ENCODE measurements around the gene MYO1B. TPM values are rescaled to one million over a fixed set of nuclear protein-coding genes. Genes with fewer than 3 reads are reported as not detected.

Gene MYO1B
- total and polyA plus RNA-seq, 2 of the 4 experiments (the other 2 are of a cell fraction), result 57.2 to 116 TPM

- peak overlapping the region; percentile 76 for H3K18ac ChIP-seq (ENCODE audit: low read depth, low read length)
- peaks cover 56% of the 10 kb centered on the region for H4K20me1 ChIP-seq (ENCODE audit: insufficient read depth, low read length)
- in situ Hi-C loops (cut with MboI; ENCODE audit: low sequenced_read_pairs) (no loop called here), dilution Hi-C loops (cut with HindIII; ENCODE audit: low sequenced_read_pairs, unreplicated experiment) (no loop called here), intact Hi-C loops (cut with micrococcal nuclease) (loop anchor here (1.0 to 5.0 kb wide), 6 partner anchors 17 to 254 kb away; no protein-coding TSS in a partner anchor)
- peak; percentile 98 for DNase-seq
- no TSS peak for BruUV-seq (replicated peaks)
- peak; percentile 45 for ATAC-seq (ENCODE audit: low read depth)
- H3K14ac ChIP-seq (replicated peaks; ENCODE audit: low read depth, low read length), result peak overlapping the region; percentile 92
- peak overlapping the region; percentile 75 for H2BK20ac ChIP-seq (ENCODE audit: low read depth, low read length)
- H2AFZ ChIP-seq (replicated peaks; ENCODE audit: low read length, poor library complexity), result peak overlapping the region; percentile 53
- peak overlapping the region; percentile 92 for H3K56ac ChIP-seq (ENCODE audit: extremely low read depth, insufficient read depth, low read length)
- H2BK120ac ChIP-seq (ENCODE audit: low read depth, low read length), result peak overlapping the region; percentile 84
- no CpG with 5 or more reads among the region's 5 CpGs for WGBS, 2 experiments (ENCODE audit: extremely low coverage in 2 of 2, insufficient read length in 1 of 2)
- H3K36me3 ChIP-seq (ENCODE audit: control insufficient read depth, insufficient read depth, low read length), result peaks cover 13% of the 10 kb centered on the region; the same call in 1 of the 2 replicates
- H3K4ac ChIP-seq (ENCODE audit: low read depth, low read length), result peak overlapping the region; percentile 91
- peaks cover 22% of the 10 kb centered on the region for H3K4me1 ChIP-seq (ENCODE audit: control insufficient read depth, insufficient read depth, low read length)
- H2AK9ac ChIP-seq (replicated peaks; ENCODE audit: low read depth, low read length, poor library complexity), result peak overlapping the region; percentile 87
- peak overlapping the region; percentile 97 for H3K9ac ChIP-seq (ENCODE audit: low read depth, low read length)
- peak overlapping the region; percentile 68; the same call in 2 of the 3 replicates for H2BK15ac ChIP-seq (ENCODE audit: low read depth, low read length)
- no peaks in the 10 kb centered on the region for H3K27me3 ChIP-seq (ENCODE audit: control insufficient read depth, insufficient read depth, low read length)
- H4K91ac ChIP-seq (ENCODE audit: insufficient read depth, low read depth, low read length), result peak overlapping the region; percentile 86
- H3K4me2 ChIP-seq (ENCODE audit: low read depth, low read length), result peak overlapping the region; percentile 94
- POLR2A ChIA-PET (ENCODE audit: unreplicated experiment), result interaction anchor here (0.6 kb wide), 1 partner anchor 112 kb away, joined by 14 read pairs; no protein-coding TSS in a partner anchor
- H2AK5ac ChIP-seq (ENCODE audit: low read depth, low read length), result peak overlapping the region; percentile 89
- peak overlapping the region; percentile 83 for H3K27ac ChIP-seq (ENCODE audit: insufficient read depth, low read length)
- peaks cover 3% of the 10 kb centered on the region; the same call in 1 of the 2 replicates for H3K9me3 ChIP-seq (ENCODE audit: control insufficient read depth, insufficient read depth, low read length)
- peak overlapping the region; percentile 89 for H2BK5ac ChIP-seq (ENCODE audit: low read depth, low read length, poor library complexity, severe bottlenecking)
- peak overlapping the region; percentile 60; the same call in 1 of the 2 replicates for H4K5ac ChIP-seq (ENCODE audit: low read depth, low read length)
- peak overlapping the region; percentile 97 for H3K4me3 ChIP-seq (ENCODE audit: insufficient read depth, low read depth, low read length)
- peak overlapping the region; percentile 13 to 75; a peak in 3 of 4 replicates for H4K8ac ChIP-seq (ENCODE audit: low read depth in 2 of 2, low read length in 2 of 2)
- peaks cover 6 to 58% of the 10 kb centered on the region in 2 experiments; a peak in 3 of 4 replicates for H3K79me1 ChIP-seq (ENCODE audit: low read depth in 1 of 2, low read length in 2 of 2)
- CTCF ChIA-PET, result interaction anchor here (1.0 to 1.2 kb wide), 2 partner anchors 9 to 41 kb away, joined by 3 read pairs; no protein-coding TSS in a partner anchor
- peak overlapping the region; percentile 94 for H3K23ac ChIP-seq (ENCODE audit: low read depth, low read length)
- peaks cover 20% of the 10 kb centered on the region for H3K9me1 ChIP-seq (ENCODE audit: insufficient read depth, low read length)
- no peak for TF ChIP-seq RFX5 (IDR thresholded peaks at IDR 0.05; ENCODE audit: low read depth, low read length)
- peak; percentile 46; the same call in 1 of the 2 replicates for TF ChIP-seq MXI1 (IDR thresholded peaks at IDR 0.05; ENCODE audit: borderline replicate concordance, low read depth, low read length)
- TF ChIP-seq CTCF (conservative IDR thresholded peaks at IDR 0.05; ENCODE audit: low read depth, low read length), result no peak
- peak; percentile 89 for TF ChIP-seq POLR2A (IDR thresholded peaks at IDR 0.05; ENCODE audit: low read depth, low read length)
- peak; percentile 96 for TF ChIP-seq CEBPB (IDR thresholded peaks at IDR 0.05; ENCODE audit: low read depth, low read length)
- 0 out of 2 replicates have a peak, but pooled peaks have one; percentile 25 for TF ChIP-seq MAFK (IDR thresholded peaks at IDR 0.05; ENCODE audit: low read depth, low read length)
- peak; percentile 63; the same call in 1 of the 2 replicates for TF ChIP-seq BHLHE40 (IDR thresholded peaks at IDR 0.05; ENCODE audit: low read depth, low read length)
- no peak for TF ChIP-seq ELK1 (IDR thresholded peaks at IDR 0.05; ENCODE audit: borderline replicate concordance, low read depth, low read length)
- TF ChIP-seq USF2 (IDR thresholded peaks at IDR 0.05; ENCODE audit: low read depth, low read length), result no peak
- TF ChIP-seq CHD1 (IDR thresholded peaks at IDR 0.05; ENCODE audit: low read depth, low read length), result no peak
- no peak for TF ChIP-seq MAZ (IDR thresholded peaks at IDR 0.05; ENCODE audit: borderline replicate concordance, low read depth, low read length)
- TF ChIP-seq RCOR1 (IDR thresholded peaks at IDR 0.05; ENCODE audit: insufficient replicate concordance, low read length), result no peak
- peak; percentile 74; the same call in 1 of the 2 replicates for TF ChIP-seq NFE2L2 (IDR thresholded peaks at IDR 0.05; ENCODE audit: low read depth, low read length)
Observed at GRCh38 chr2:191247381-191248057, 2.3 kb downstream of the MYO1B start.

All from IMR-90 (cell line).